GM12865 (cell line): Measurements from ENCODE around the gene SNAPC3.
"Not testable (repeated sequence)": the region's sequence is repeated elsewhere in the genome, so short reads cannot be mapped to it uniquely, and the experiment has no call there.

Source experiments
- DNase-seq: peaks from one replicate; pipeline ENCODE4 v3.0.0; 2010; ENCODE audit warnings: low read depth
- H3K4me3 ChIP-seq: 2 replicates; pipeline ENCODE4 v1.5.1; 2011; ENCODE audit warnings: mild to moderate bottlenecking, low read depth, low read length, control low read depth
- TF ChIP-seq, protein P1 (sequence below): IDR thresholded peaks from 2 replicates; pipeline ENCODE4 v1.5.1; 2011; ENCODE audit warnings: low read length, control low read depth, low read depth, inconsistent platforms; ENCODE audit not compliant: insufficient read depth; ENCODE audit errors: missing control alignments

The SNAPC3 gene

GRCh38 chr9:15422372-15423230 is at the start of gene SNAPC3:
SNAPC3 (plus strand) TSS chr9:15422876; CDS start chr9:15422880, 4 bp downstream.
- DNase-seq = peak; percentile 97
- H3K4me3 ChIP-seq = peak within 1 kb of the TSS; percentile 74
- TF ChIP-seq, protein P1, sequence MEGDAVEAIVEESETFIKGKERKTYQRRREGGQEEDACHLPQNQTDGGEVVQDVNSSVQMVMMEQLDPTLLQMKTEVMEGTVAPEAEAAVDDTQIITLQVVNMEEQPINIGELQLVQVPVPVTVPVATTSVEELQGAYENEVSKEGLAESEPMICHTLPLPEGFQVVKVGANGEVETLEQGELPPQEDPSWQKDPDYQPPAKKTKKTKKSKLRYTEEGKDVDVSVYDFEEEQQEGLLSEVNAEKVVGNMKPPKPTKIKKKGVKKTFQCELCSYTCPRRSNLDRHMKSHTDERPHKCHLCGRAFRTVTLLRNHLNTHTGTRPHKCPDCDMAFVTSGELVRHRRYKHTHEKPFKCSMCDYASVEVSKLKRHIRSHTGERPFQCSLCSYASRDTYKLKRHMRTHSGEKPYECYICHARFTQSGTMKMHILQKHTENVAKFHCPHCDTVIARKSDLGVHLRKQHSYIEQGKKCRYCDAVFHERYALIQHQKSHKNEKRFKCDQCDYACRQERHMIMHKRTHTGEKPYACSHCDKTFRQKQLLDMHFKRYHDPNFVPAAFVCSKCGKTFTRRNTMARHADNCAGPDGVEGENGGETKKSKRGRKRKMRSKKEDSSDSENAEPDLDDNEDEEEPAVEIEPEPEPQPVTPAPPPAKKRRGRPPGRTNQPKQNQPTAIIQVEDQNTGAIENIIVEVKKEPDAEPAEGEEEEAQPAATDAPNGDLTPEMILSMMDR = no peak

DNA sequence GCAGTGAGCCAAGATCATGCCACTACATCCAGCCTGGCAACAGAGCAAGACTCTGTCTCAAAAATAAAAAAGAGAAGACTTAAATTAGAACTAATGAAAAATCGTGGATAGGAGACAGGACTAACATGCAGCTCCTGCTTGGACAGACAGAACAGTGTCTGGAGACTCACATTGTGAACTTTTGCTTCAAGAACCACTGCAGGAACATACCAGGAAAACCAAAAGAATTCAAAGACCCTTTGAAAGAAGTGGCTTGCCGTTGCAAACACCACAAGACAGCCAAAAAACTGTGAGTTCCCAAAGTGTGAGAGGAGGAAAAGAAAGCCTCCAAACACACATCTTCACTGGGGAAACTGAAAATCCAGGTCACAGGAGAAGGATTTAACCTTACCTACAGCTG is 48.8 kb upstream of the SNAPC3 start:
- DNase-seq = no peak
- TF ChIP-seq, protein P1 = no peak
- H3K4me3 ChIP-seq = no peak overlapping the region

- H3K4me3 ChIP-seq = no peak overlapping the region
- no peak for DNase-seq
- TF ChIP-seq, protein P1 = no peak
Measured at GRCh38 chr9:15374310-15374709, 48.4 kb upstream of the SNAPC3 start.

DNA sequence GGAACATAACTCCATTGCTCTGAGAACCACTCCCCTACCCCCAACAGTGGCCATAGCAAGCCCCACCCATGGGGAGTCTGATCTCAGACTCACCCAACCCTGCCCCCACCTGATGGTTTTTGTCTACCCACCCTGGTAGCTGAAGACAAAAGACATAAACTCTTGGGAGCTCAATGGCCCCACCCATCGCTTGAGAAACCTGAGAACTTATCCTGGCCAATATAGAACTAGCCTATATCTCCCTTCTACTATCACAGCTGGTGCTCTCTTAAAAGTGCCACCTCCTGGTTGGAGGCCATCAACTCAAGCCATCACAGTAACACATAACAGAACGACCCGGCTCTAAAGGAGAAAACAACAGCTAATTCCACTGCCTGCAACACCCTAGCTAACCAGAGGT is 47.9 kb upstream of the SNAPC3 start:
- DNase-seq = no peak
- no peak overlapping the region for H3K4me3 ChIP-seq
- TF ChIP-seq, protein P1 = no peak

GRCh38 chr9:15377625-15378540 is 44.8 kb upstream of the SNAPC3 start:
- no peak overlapping the region for H3K4me3 ChIP-seq
- DNase-seq = no peak
- TF ChIP-seq, protein P1 = no peak

- DNase-seq, H3K4me3 ChIP-seq: not testable (repeated sequence)
Measured at GRCh38 chr9:15379317-15379716, 43.4 kb upstream of the SNAPC3 start.

GRCh38 chr9:15379888-15380287 is 42.8 kb upstream of the SNAPC3 start:
- DNase-seq = not testable (repeated sequence)

More at GRCh38 chr9:15379888-15380287, 42.8 kb upstream of the SNAPC3 start:
- not testable (repeated sequence) for H3K4me3 ChIP-seq
